22Rv1 (cell line): Measurements from ENCODE around the gene SETD5.

Experiments used
- CTCF ChIP-seq: fragments of 450-650 bp; IDR thresholded peaks from 2 replicates; pipeline ENCODE4 v1.5.1; 2017; ENCODE audit warnings: mild to moderate bottlenecking
- ZFX ChIP-seq: fragments of 450-650 bp; IDR thresholded peaks from 2 replicates; pipeline ENCODE4 v1.6.1; 2017; ENCODE audit warnings: antibody characterized with exemption, borderline replicate concordance

DNA sequence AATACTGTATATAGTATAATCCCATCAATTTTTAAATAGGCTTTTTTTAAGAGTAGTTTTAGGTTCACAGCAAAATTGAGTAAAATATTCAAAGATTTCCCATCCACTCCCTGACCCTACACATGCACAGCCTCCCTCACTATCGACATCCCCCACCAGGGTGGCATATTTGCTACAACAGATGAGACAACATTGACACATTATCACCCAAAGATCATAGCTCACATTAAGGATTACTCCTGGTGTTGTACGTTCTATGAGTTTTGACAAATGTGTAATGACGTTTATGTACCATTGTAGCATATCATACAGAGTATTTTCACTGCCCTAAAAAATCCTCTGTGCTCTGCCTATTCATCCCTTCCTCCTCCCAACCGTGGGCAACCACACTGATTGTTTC is 116.9 kb downstream of the SETD5 start:
- TF ChIP-seq ZFX (no peak), CTCF (no peak)
